Keratinocyte (primary cell): ENCODE measurements around the gene TSPEAR. TPM values are rescaled to one million over a fixed set of nuclear protein-coding genes. Genes with fewer than 3 reads are reported as not detected.

ENCODE experiments used
- DNase-seq: peaks from one replicate; pipeline ENCODE4 v3.0.0-alpha.2; 2011; ENCODE audit warnings: low read depth, missing footprints, low spot score
- FAIRE-seq: peaks from 2 replicates; lab custom pipeline; 2011; peaks lifted over from hg19 to GRCh38; lab: Jason Lieb, UNC
- H2AFZ ChIP-seq: 2 replicates; pipeline ENCODE4 v1.6.0; 2012; ENCODE audit warnings: low read length, control low read depth, inconsistent platforms; ENCODE audit not compliant: control insufficient read depth
- H3K27ac ChIP-seq: 2 replicates; pipeline ENCODE4 v1.5.1; 2011; ENCODE audit warnings: low read length; ENCODE audit not compliant: control insufficient read depth, insufficient read depth
- H3K27me3 ChIP-seq: 3 replicates; pipeline ENCODE4 v1.6.0; 2011; ENCODE audit warnings: low read length; ENCODE audit not compliant: control insufficient read depth, insufficient read depth; ENCODE audit errors: extremely low read depth
- H3K36me3 ChIP-seq, 2 experiments: 2 replicates in 1 of 2; 3 replicates in 1 of 2; pipeline ENCODE4 v1.5.1; 2011; ENCODE audit warnings: low read length in 2 of 2, mild to moderate bottlenecking in 1 of 2; ENCODE audit not compliant: control insufficient read depth in 2 of 2, insufficient read depth in 2 of 2; ENCODE audit errors: extremely low read depth in 1 of 2
- H3K4me1 ChIP-seq: 3 replicates; pipeline ENCODE4 v1.5.1; 2011; ENCODE audit warnings: low read length; ENCODE audit not compliant: control insufficient read depth, insufficient read depth; ENCODE audit errors: extremely low read depth
- H3K4me2 ChIP-seq: 3 replicates; pipeline ENCODE4 v1.6.0; 2011; ENCODE audit warnings: low read depth, low read length; ENCODE audit not compliant: control insufficient read depth, insufficient read depth; ENCODE audit errors: extremely low read depth
- H3K4me3 ChIP-seq, 3 experiments: fragments of 200-600 bp in 1 of 3; sonication (generic) in 1 of 3; 2 replicates in 2 of 3; 3 replicates in 1 of 3; pipeline ENCODE4 v1.5.1; 2011 to 2016; ENCODE audit warnings: low read length in 3 of 3, mild to moderate bottlenecking in 3 of 3, control low read depth in 2 of 3, inconsistent platforms in 1 of 3, low read depth in 1 of 3, mixed read lengths in 1 of 3, mixed run types in 1 of 3, moderate library complexity in 1 of 3; ENCODE audit not compliant: control insufficient read depth in 2 of 3, insufficient read depth in 2 of 3; ENCODE audit errors: extremely low read depth in 1 of 3
- H3K79me2 ChIP-seq: 2 replicates; pipeline ENCODE4 v1.6.0; 2012; ENCODE audit warnings: low read length; ENCODE audit not compliant: control insufficient read depth, insufficient read depth
- H3K9ac ChIP-seq: 3 replicates; pipeline ENCODE4 v1.6.0; 2011; ENCODE audit warnings: low read length; ENCODE audit not compliant: control insufficient read depth, insufficient read depth; ENCODE audit errors: extremely low read depth
- H3K9me1 ChIP-seq: 3 replicates; pipeline ENCODE4 v1.6.0; 2011; ENCODE audit warnings: low read length; ENCODE audit not compliant: control insufficient read depth, insufficient read depth; ENCODE audit errors: extremely low read depth
- H3K9me3 ChIP-seq: 2 replicates; pipeline ENCODE4 v1.5.1; 2012; ENCODE audit warnings: low read depth, low read length; ENCODE audit not compliant: control insufficient read depth
- H4K20me1 ChIP-seq: 3 replicates; pipeline ENCODE4 v1.6.0; 2011; ENCODE audit warnings: low read length; ENCODE audit not compliant: control insufficient read depth, insufficient read depth; ENCODE audit errors: extremely low read depth
- CTCF ChIP-seq, 3 experiments: IDR thresholded peaks in 1 of 3; conservative IDR thresholded peaks in 1 of 3; optimal IDR thresholded peaks in 1 of 3; 2 replicates in 2 of 3; 3 replicates in 1 of 3; pipeline versions ENCODE3 to v1.5.1; 2011; ENCODE audit warnings: low read length in 3 of 3, mild to moderate bottlenecking in 3 of 3, moderate library complexity in 2 of 3, control low read depth in 1 of 3, inconsistent platforms in 1 of 3; ENCODE audit not compliant: insufficient read depth in 2 of 3; ENCODE audit errors: extremely low read depth in 1 of 3
- EZH2 ChIP-seq: IDR thresholded peaks from one replicate; pipeline ENCODE4 v1.6.1; 2012; ENCODE audit warnings: inconsistent platforms, mild to moderate bottlenecking, low read length, moderate library complexity
- dilution Hi-C: fragments of 300-500 bp; cut with MboI; formaldehyde crosslinking; loops from one replicate; pipeline ENCODE4 v1.7.0; 2020; ENCODE audit warnings: low sequenced_read_pairs; ENCODE audit not compliant: extremely low pct_ligation_motif_present
- polyA plus RNA-seq, 5 experiments: library from polyadenylated mRNA; depleted of rRNA in 3 of 5; stranded (reverse) in 3 of 5; stranded (forward) in 1 of 5; unstranded in 1 of 5; fragments of >200 nt; gene quantifications; 1 replicate in 1 of 5; 2 replicates in 3 of 5; 3 replicates in 1 of 5; pipeline versions ENCODE4 v1.2.1 to v1.2.3, GENCODE V29; 2011 to 2012; ENCODE audit warnings: missing spikeins in 2 of 5, low read depth in 1 of 5, low replicate concordance in 1 of 5

Gene TSPEAR
- polyA plus RNA-seq, 1 donor (not counting 4 experiments of a cell fraction or from before 2014, with no cell fraction given): 0.12 TPM

GRCh38 chr21:44658913-44659595 is 52.3 kb downstream of the TSPEAR start:
- no peak overlapping the region for H3K27ac ChIP-seq

GRCh38 chr21:44658541-44658910 is 52.8 kb downstream of the TSPEAR start:
- dilution Hi-C loops: no loop called here
- DNase-seq (no peak), FAIRE-seq (no peak)
- H2AFZ ChIP-seq: no peak overlapping the region
- no peaks in the 10 kb centered on the region for H3K79me2 ChIP-seq
- H3K9ac ChIP-seq: no peak overlapping the region
- H3K4me2 ChIP-seq: no peak overlapping the region
- H4K20me1 ChIP-seq: no peaks in the 10 kb centered on the region
- H3K9me1 ChIP-seq: no peaks in the 10 kb centered on the region
- no peaks in the 10 kb centered on the region for H3K36me3 ChIP-seq
- no peaks in the 10 kb centered on the region for H3K27me3 ChIP-seq
- no peaks in the 10 kb centered on the region for H3K4me1 ChIP-seq
- TF ChIP-seq EZH2 (no peak), CTCF (optimal IDR thresholded peaks at IDR 0.05 in 1 of 3, IDR thresholded peaks at IDR 0.05 in 1 of 3, conservative IDR thresholded peaks at IDR 0.05 in 1 of 3; ENCODE audit: extremely low read depth in 1 of 3, insufficient read depth in 2 of 3, low read length in 3 of 3) (no peak)
- H3K4me3 ChIP-seq: no peak overlapping the region
- no peaks in the 10 kb centered on the region for H3K9me3 ChIP-seq
- H3K27ac ChIP-seq: no peak overlapping the region

More at GRCh38 chr21:44658913-44659595, 52.3 kb downstream of the TSPEAR start:
- no peak overlapping the region for H3K4me2 ChIP-seq
- FAIRE-seq (no peak), DNase-seq (no peak)
- no peaks in the 10 kb centered on the region for H3K4me1 ChIP-seq
- no peak overlapping the region for H3K4me3 ChIP-seq
- no peaks in the 10 kb centered on the region for H3K9me3 ChIP-seq
- dilution Hi-C loops: no loop called here
- no peaks in the 10 kb centered on the region for H3K79me2 ChIP-seq
- no peaks in the 10 kb centered on the region for H3K9me1 ChIP-seq
- H4K20me1 ChIP-seq: no peaks in the 10 kb centered on the region
- TF ChIP-seq CTCF (optimal IDR thresholded peaks at IDR 0.05 in 1 of 3, IDR thresholded peaks at IDR 0.05 in 1 of 3, conservative IDR thresholded peaks at IDR 0.05 in 1 of 3; ENCODE audit: extremely low read depth in 1 of 3, insufficient read depth in 2 of 3, low read length in 3 of 3) (no peak), EZH2 (no peak)
- H3K9ac ChIP-seq: no peak overlapping the region
- no peaks in the 10 kb centered on the region for H3K27me3 ChIP-seq
- no peak overlapping the region for H2AFZ ChIP-seq
- no peaks in the 10 kb centered on the region for H3K36me3 ChIP-seq
